Ascending aorta (tissue), 2 donors: ENCODE data around the gene RASGRP3. TPM values are rescaled to one million over a fixed set of nuclear protein-coding genes. Genes with fewer than 3 reads are reported as not detected.

Source experiments
- DNase-seq, 2 donors: peaks; one replicate each; pipeline ENCODE4 v3.0.0-alpha.2; 2019; ENCODE audit warnings: low spot score in 2 of 2
- H3K27ac ChIP-seq, 2 donors: fragments of 200-600 bp; sonication (generic); one replicate each; pipeline ENCODE4 v1.5.1; 2016 to 2017; ENCODE audit warnings: mild to moderate bottlenecking in 1 of 2
- H3K27me3 ChIP-seq: fragments of 200-600 bp; sonication (generic); one replicate; pipeline ENCODE4 v1.5.1; 2017
- H3K36me3 ChIP-seq, 2 donors: fragments of 200-600 bp; sonication (generic); one replicate each; pipeline ENCODE4 v1.5.1; 2016
- H3K4me1 ChIP-seq, 2 donors: fragments of 200-600 bp; sonication (generic); one replicate each; pipeline ENCODE4 v1.5.1; 2016 to 2017; ENCODE audit warnings: mild to moderate bottlenecking in 1 of 2
- H3K4me3 ChIP-seq, 2 donors: fragments of 200-600 bp; sonication (generic); one replicate each; pipeline ENCODE4 v1.5.1; 2016 to 2017; ENCODE audit warnings: mild to moderate bottlenecking in 1 of 2
- H3K9me3 ChIP-seq, 2 donors: fragments of 200-600 bp; sonication (generic); one replicate each; pipeline ENCODE4 v1.5.1; 2016
- CTCF ChIP-seq, 3 experiments: fragments of 200-600 bp in 2 of 3; fragments of 450-650 bp in 1 of 3; sonication (generic) in 2 of 3; IDR thresholded peaks; one replicate each; pipeline ENCODE4 v1.5.1; 2016 to 2019; ENCODE audit warnings: antibody characterized with exemption in 3 of 3, mild to moderate bottlenecking in 1 of 3, moderate library complexity in 1 of 3
- intact Hi-C: fragments of 100-400 bp; cut with DNase I; formaldehyde crosslinking; loops from one replicate; pipeline ENCODE4 v1.15.1; 2023
- total RNA-seq: library from RNA; depleted of rRNA; stranded (reverse); fragments of >200 nt; gene quantifications from one replicate; pipeline ENCODE4 v1.1.0, GENCODE V29; 2016

The RASGRP3 gene
- total RNA-seq, 1 donor from 2014 or later, result 1.6 TPM

GRCh38 chr2:33433279-33434235 lies 42.9 kb upstream of the RASGRP3 start:
- intact Hi-C loops, result no loop called here
- no peak for TF ChIP-seq CTCF (IDR thresholded peaks at IDR 0.05)
- no peaks in the 10 kb centered on the region for H3K9me3 ChIP-seq
- no peak for DNase-seq
- H3K27me3 ChIP-seq, result no peaks in the 10 kb centered on the region
- peak overlapping the region; percentile 54 to 62 for H3K27ac ChIP-seq
- no peaks in the 10 kb centered on the region for H3K36me3 ChIP-seq
- H3K4me3 ChIP-seq, result no peak overlapping the region
- H3K4me1 ChIP-seq, result peaks cover 7 to 13% of the 10 kb centered on the region in 2 donors

- Histone ChIP-seq H3K4me1 (peaks cover 7 to 13% of the 10 kb centered on the region in 2 donors), H3K9me3 (no peaks in the 10 kb centered on the region), H3K36me3 (no peaks in the 10 kb centered on the region), H3K4me3 (no peak overlapping the region), H3K27ac (no peak overlapping the region), H3K27me3 (no peaks in the 10 kb centered on the region)
- intact Hi-C loops, result loop anchor here (5.0 kb wide), 1 partner anchor 163 kb away; no protein-coding TSS in a partner anchor
- no peak for TF ChIP-seq CTCF (IDR thresholded peaks at IDR 0.05)
- DNase-seq, result no peak
Measured at GRCh38 chr2:33435518-33435917, 40.9 kb upstream of the RASGRP3 start.

GRCh38 chr2:33436083-33436482 lies 40.4 kb upstream of the RASGRP3 start:
- Histone ChIP-seq H3K4me1 (peaks cover 7 to 13% of the 10 kb centered on the region in 2 donors), H3K4me3 (no peak overlapping the region), H3K36me3 (no peaks in the 10 kb centered on the region), H3K27me3 (no peaks in the 10 kb centered on the region), H3K27ac (no peak overlapping the region), H3K9me3 (no peaks in the 10 kb centered on the region)
- intact Hi-C loops, result loop anchor here (5.0 kb wide), 1 partner anchor 164 kb away; no protein-coding TSS in a partner anchor
- DNase-seq, result no peak
- no peak for TF ChIP-seq CTCF (IDR thresholded peaks at IDR 0.05)

GRCh38 chr2:33437297-33437696 lies 39.2 kb upstream of the RASGRP3 start:
- Histone ChIP-seq H3K36me3 (no peaks in the 10 kb centered on the region), H3K27me3 (no peaks in the 10 kb centered on the region), H3K4me3 (no peak overlapping the region), H3K9me3 (no peaks in the 10 kb centered on the region), H3K4me1 (peaks cover 7 to 13% of the 10 kb centered on the region in 2 donors), H3K27ac (peak overlapping the region; percentile 13 to 29)
- no peak for DNase-seq
- no peak for TF ChIP-seq CTCF (IDR thresholded peaks at IDR 0.05)
- intact Hi-C loops, result loop anchor here (5.0 kb wide), 1 partner anchor 165 kb away; no protein-coding TSS in a partner anchor

- DNase-seq, result no peak
- Histone ChIP-seq H3K9me3 (no peaks in the 10 kb centered on the region), H3K27ac (peak overlapping the region in 1 of 2 donors; percentile 29), H3K4me1 (peaks cover 7 to 13% of the 10 kb centered on the region in 2 donors), H3K27me3 (no peaks in the 10 kb centered on the region), H3K36me3 (no peaks in the 10 kb centered on the region), H3K4me3 (no peak overlapping the region)
- intact Hi-C loops, result loop anchor here (5.0 kb wide), 1 partner anchor 166 kb away; no protein-coding TSS in a partner anchor
- TF ChIP-seq CTCF (IDR thresholded peaks at IDR 0.05), result no peak
Measured at GRCh38 chr2:33437815-33438214, 38.6 kb upstream of the RASGRP3 start.
